Uterus (tissue), 4 donors: ENCODE results near the gene MYPN. TPM values are rescaled to one million over a fixed set of nuclear protein-coding genes. Genes with fewer than 3 reads are reported as not detected.

Source experiments
- DNase-seq, 2 donors: peaks; one replicate each; pipeline ENCODE4 v3.0.0-alpha.2; 2019 to 2020
- H3K27ac ChIP-seq, 2 donors: fragments of 200-600 bp; sonication (generic); 1 replicate in 1 of 2; 2 replicates in 1 of 2; pipeline ENCODE4 v1.5.1; 2016 to 2018
- H3K27me3 ChIP-seq, 2 donors: fragments of 200-600 bp; sonication (generic); one replicate each; pipeline ENCODE4 v1.5.1; 2018 to 2019; ENCODE audit warnings: control low read depth in 1 of 2
- H3K36me3 ChIP-seq, 2 donors: fragments of 200-600 bp; sonication (generic); one replicate each; pipeline ENCODE4 v1.5.1; 2019; ENCODE audit warnings: control low read depth in 1 of 2
- H3K4me1 ChIP-seq, 2 donors: fragments of 200-600 bp; sonication (generic); one replicate each; pipeline ENCODE4 v1.5.1; 2018 to 2019; ENCODE audit warnings: control low read depth in 1 of 2
- H3K4me3 ChIP-seq, 2 donors: fragments of 200-600 bp; sonication (generic); 1 replicate in 1 of 2; 2 replicates in 1 of 2; pipeline ENCODE4 v1.5.1; 2018 to 2019; ENCODE audit warnings: mild to moderate bottlenecking in 1 of 2
- H3K9me3 ChIP-seq, 2 donors: fragments of 200-600 bp; sonication (generic); one replicate each; pipeline ENCODE4 v1.5.1; 2019; ENCODE audit warnings: control low read depth in 1 of 2
- CTCF ChIP-seq, 4 experiments: fragments of 200-600 bp in 2 of 4; fragments of 450-650 bp in 2 of 4; sonication (generic) in 2 of 4; IDR thresholded peaks; one replicate each; pipeline ENCODE4 v1.5.1; 2016 to 2019; ENCODE audit warnings: antibody characterized with exemption in 4 of 4, mild to moderate bottlenecking in 2 of 4, moderate library complexity in 1 of 4
- POLR2A ChIP-seq, 2 donors: fragments of 450-650 bp; IDR thresholded peaks; one replicate each; pipeline ENCODE4 v1.6.1; 2016; ENCODE audit warnings: antibody characterized with exemption in 2 of 2, mild to moderate bottlenecking in 1 of 2, moderate library complexity in 1 of 2
- intact Hi-C: fragments of 100-400 bp; cut with DNase I; formaldehyde crosslinking; loops from one replicate; pipeline ENCODE4 v1.15.1; 2023; ENCODE audit warnings: low total_unique reads
- total RNA-seq, 4 donors: library from RNA; depleted of rRNA in 3 of 4; stranded (reverse); fragments of >200 nt in 3 of 4; gene quantifications; one replicate each; pipeline versions ENCODE4 v1.1.0 to v1.2.4, GENCODE V29; 2014 to 2023
- donor health status: DM: yes; HTN: yes; CAD: no.

MYPN gene
- total RNA-seq, 4 donors from 2014 or later: not detected

- Histone ChIP-seq H3K36me3 (no peaks in the 10 kb centered on the region), H3K9me3 (no peaks in the 10 kb centered on the region), H3K4me3 (no peak overlapping the region), H3K27ac (no peak overlapping the region), H3K27me3 (no peaks in the 10 kb centered on the region), H3K4me1 (no peaks in the 10 kb centered on the region)
- no peak for DNase-seq
- intact Hi-C loops: no loop called here
- TF ChIP-seq POLR2A (IDR thresholded peaks at IDR 0.05): no peak
- TF ChIP-seq CTCF (IDR thresholded peaks at IDR 0.05): no peak
These were observed 16.8 kb upstream of the MYPN start for GRCh38 chr10:68092512-68092911.

- no peaks in the 10 kb centered on the region for H3K36me3 ChIP-seq
- H3K4me1 ChIP-seq: no peaks in the 10 kb centered on the region
- intact Hi-C loops: no loop called here
- H3K27ac ChIP-seq: no peak overlapping the region
- TF ChIP-seq CTCF (IDR thresholded peaks at IDR 0.05): no peak
- TF ChIP-seq POLR2A (IDR thresholded peaks at IDR 0.05): no peak
- no peaks in the 10 kb centered on the region for H3K9me3 ChIP-seq
- DNase-seq: no peak
- H3K4me3 ChIP-seq: no peak overlapping the region
- no peaks in the 10 kb centered on the region for H3K27me3 ChIP-seq
These were observed 14.1 kb upstream of the MYPN start for GRCh38 chr10:68095153-68095552.

DNA sequence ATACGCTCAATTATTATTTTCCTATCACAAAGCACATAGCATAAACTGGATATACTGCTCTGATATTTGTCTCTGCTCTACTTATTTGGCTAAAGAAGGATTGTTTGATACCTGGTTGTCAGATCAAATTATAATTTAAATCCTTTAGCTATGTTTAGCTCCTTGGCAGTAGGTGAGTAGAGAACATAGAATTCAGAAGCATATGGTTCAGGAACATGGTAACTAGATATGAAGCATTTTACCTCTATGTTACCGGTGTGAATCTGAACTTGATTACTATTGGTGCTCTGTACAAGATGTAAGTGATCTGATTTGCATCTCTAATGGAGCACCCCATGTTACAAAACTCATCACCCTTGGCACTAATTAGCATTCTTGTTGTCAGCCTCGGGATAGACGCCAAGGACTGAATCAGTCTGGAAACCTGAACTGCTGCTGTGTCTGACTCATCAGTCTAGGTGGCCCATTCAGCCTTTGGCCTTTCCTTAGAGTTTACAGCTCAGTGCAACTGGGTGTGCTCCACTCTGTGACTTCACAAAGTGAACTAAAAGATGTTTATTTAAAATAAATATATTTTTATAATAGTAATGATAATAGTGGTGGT lies 12.3 kb upstream of the MYPN start:
- Histone ChIP-seq H3K9me3 (no peaks in the 10 kb centered on the region), H3K27me3 (no peaks in the 10 kb centered on the region), H3K36me3 (no peaks in the 10 kb centered on the region), H3K27ac (no peak overlapping the region), H3K4me1 (no peaks in the 10 kb centered on the region), H3K4me3 (no peak overlapping the region)
- DNase-seq: no peak
- intact Hi-C loops: no loop called here
- no peak for TF ChIP-seq POLR2A (IDR thresholded peaks at IDR 0.05)
- no peak for TF ChIP-seq CTCF (IDR thresholded peaks at IDR 0.05)

DNA sequence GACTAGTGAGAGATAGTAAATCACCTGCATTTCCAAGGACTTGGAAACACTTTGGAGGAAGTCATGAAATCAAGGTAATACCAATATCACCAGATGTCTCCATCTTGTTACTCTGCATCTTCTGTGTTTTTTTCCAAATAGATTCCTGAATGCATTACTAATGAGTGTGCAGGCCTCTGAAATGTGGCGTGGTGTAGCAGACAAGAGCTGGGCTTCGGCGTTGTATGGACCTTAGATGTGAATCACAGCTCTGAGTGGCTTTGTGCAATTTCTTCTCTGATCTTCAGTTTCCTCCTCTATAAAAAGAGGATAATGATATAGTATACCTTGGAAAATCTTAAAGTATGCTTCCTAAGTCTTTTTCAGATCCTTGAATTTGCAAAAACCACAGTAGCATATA lies 9.6 kb upstream of the MYPN start:
- no peak overlapping the region for H3K27ac ChIP-seq
- no peak for DNase-seq
- intact Hi-C loops: no loop called here
- TF ChIP-seq POLR2A (IDR thresholded peaks at IDR 0.05) (no peak), CTCF (IDR thresholded peaks at IDR 0.05) (no peak)
- H3K4me1 ChIP-seq: no peaks in the 10 kb centered on the region
- no peak overlapping the region for H3K4me3 ChIP-seq
- H3K27me3 ChIP-seq: no peaks in the 10 kb centered on the region
- no peaks in the 10 kb centered on the region for H3K36me3 ChIP-seq
- no peaks in the 10 kb centered on the region for H3K9me3 ChIP-seq

DNA sequence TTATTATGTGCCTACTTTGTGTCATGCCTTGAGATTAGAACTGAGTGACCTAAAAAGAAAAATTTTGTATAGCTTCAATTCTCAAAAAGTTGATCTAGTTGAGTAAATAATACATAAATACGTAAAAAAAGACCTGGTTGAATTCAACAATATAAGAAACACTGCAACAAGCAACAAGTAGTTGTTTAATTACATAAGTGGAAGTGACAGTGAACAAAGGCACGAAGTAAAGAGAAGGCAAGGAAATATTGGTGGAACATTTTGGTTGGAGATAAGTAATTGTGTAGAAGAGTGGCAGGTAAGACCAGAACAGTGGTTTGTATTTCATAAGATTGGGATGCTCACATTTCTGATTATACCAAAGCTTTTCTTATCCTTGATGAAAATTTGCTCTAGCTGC lies 8.2 kb upstream of the MYPN start:
- Histone ChIP-seq H3K4me1 (no peaks in the 10 kb centered on the region), H3K27ac (no peak overlapping the region), H3K4me3 (no peak overlapping the region), H3K9me3 (no peaks in the 10 kb centered on the region), H3K27me3 (no peaks in the 10 kb centered on the region), H3K36me3 (no peaks in the 10 kb centered on the region)
- intact Hi-C loops: no loop called here
- no peak for TF ChIP-seq POLR2A (IDR thresholded peaks at IDR 0.05)
- TF ChIP-seq CTCF (IDR thresholded peaks at IDR 0.05): no peak
- no peak for DNase-seq
